GM19395 (cell line): ENCODE results near the gene ANTXRL.
"Not testable (repeated sequence)": the region's sequence is repeated elsewhere in the genome, so short reads cannot be mapped to it uniquely, and the experiment has no call there.

Experiments used
- ATAC-seq: cut with Tn5 transposase; IDR thresholded peaks from one replicate; pipeline ENCODE4 v1.9.1; 2021; ENCODE audit warnings: mild to moderate bottlenecking, moderate library complexity; ENCODE audit not compliant: unreplicated experiment

ANTXRL gene

DNA sequence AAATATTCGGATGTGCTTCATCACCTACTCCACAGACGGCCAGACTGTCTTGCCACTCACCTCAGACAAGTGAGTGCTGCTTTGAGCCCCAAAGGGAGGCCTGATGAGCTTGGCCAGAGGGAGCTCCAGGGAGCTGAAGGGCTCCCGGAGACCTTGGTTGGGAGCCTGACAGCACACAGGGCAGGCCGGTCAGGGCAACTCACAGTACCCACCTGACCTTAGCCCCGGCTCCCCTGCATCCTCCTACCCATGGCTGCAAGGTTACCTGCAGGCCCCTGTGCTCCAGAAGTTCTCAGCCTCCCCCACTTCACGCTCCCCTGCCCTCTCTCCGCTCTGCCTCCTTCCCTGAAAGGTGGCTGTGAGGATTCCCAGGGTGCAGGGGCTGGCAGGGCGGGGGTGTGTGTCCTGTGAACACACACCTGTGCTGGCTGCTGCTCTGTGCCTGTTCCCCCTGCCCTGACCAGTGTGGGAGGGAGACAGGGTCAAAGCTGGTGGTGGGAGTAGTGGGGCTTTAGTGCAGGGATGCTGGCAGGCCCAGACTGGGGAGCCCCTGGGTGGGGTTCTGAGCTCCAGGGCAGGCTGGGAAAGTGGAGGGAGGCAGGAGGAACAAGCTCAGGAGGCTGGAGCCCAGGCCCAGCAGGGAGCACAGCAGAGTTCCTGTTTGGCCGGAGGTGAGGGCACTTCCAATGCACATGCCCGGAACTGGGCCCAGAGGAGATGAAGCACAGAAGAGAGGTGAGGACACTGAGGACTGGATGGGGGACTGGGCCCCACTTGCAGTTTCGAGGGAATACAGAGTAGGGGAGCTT is 7.2 kb downstream of the ANTXRL start:
- ATAC-seq = no peak

DNA sequence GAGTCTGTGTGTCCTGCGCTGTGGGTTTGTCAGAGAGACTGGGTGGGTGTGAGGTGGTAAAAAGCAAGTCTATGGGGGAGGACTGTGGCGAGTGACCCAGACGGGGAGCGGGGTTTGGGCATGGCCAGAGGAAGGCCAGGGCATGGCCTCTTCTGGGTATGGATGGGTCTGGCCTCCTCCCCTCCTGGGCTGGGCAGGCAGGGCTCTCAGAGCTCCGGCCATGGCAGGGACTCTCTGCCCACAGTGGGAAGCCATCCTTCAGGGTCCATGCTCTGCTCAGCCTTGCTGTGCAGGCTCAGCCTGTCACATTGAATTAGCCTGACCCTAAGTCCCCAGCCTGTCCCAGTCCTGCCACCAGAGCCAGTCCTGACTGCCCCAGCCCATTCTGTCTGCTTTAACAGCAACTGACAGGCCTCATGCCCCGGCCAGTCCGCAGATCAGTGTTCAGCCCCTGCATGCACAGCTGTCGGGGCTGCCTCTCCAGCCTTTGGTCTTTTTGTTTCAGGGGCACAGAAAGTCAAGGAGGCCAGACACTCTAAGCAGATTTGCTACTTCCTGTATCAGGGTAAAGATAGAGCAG is 7.9 kb downstream of the ANTXRL start:
- ATAC-seq = no peak

DNA sequence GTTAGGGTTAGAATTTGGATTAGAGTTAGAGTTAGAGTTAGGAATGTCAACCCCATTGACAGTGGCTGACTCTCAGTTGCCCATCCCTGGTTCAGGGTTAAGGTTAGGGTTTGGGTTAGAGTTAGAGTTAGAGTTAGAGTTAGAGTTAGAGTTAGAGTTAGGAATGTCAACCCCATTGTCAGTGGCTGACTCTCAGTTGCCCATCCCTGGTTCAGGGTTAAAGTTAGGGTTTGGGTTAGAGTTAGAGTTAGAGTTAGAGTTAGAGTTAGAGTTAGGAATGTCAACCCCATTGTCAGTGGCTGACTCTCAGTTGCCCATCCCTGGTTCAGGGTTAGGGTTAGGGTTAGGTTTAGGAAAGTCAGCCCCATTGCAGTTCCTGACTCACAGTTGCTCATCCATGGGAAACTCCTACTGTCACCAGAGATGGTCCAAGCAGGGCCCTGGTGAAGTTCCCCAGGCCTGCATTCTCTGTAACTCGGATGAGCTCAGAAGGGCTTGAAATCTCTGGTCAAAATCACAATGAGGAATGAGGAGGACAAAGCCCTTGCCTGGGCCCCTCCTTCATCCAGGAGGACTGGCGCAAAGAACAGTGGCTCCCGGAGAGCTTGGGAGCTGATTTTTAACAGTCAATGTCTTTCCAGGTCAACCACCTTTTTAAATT is 8.7 kb downstream of the ANTXRL start:
- ATAC-seq = not testable (repeated sequence)

DNA sequence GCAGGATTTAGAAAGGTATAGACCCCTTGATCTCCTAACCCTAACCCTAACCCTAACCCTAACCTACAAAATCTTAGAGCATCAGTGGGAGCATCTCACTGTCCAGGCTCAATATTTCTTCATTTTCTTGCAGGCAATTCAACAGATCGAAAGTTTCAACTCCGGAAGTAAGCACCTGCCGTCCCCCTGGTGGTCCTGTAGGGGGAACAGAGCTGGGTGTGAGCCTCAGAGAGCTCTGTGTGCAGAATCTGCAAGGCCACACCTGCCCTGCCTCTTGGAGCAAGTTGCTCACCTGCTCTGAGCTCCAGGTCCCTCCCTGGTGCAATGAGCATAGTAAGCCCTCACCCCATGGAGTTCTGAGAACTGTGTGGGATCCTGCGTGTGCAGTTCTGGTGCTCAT is 9.3 kb downstream of the ANTXRL start:
- ATAC-seq = not testable (repeated sequence)

DNA sequence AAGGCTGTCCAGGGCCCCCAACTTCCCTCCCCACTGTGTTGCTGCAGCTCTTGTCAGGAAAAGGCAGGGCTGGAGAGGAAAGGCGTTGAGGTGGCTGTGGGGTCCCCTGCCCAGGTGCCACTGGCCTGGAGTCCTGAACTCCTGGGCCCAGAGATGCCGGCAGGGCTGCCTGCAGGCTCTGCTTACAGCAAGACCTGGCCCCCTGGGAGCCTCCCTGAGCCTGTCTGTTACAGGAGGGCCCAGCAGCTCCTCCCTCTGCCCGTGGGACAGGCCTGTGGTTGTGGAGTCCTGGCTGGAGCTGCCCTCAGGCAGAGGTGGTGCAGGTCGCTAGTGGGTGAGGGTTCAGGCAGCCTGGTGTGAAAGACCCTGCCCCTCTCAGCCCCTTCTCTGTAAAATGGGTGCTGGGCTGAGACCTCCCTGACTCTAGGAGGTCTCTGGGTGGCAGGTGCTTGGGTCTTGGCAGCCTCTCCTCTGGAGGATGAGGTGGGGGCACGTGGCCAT is 9.9 kb downstream of the ANTXRL start:
- no peak for ATAC-seq

DNA sequence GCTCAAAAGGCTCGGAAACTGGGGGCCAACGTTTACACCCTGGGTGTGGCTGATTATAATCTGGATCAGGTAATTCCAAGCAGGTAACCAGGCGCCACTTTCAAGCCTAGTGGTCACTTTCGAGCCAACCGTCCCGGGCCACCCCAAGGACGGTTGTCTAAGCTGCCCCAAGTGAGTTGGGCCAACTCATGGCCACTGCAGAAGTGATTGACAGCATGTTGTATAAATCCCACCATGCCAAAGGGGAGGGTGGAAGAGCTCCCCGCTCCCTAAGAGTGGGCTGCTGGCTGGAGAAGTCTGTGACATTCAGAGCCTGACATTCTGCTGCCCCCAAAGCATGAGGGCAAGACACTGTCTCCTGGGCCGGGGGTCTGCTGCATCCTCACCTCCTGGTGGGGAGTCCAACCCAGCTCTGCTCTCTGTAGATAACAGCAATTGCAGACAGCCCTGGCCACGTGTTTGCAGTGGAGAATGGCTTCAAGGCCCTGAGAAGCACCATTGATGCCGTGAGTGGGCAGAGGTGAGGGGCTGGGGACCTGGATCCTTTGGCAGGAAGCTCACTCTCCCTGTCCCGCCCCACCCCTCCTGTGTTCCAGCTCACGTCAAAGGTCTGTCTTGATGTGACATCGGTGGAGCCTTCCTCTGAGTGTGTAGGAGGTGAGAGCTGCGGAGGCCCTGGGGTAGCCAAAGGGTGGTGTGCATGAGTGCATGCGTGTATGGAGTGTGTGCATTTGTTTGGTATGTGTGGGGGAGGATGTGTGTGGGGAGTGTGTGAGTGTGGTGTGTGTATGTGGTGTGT is 10.8 kb downstream of the ANTXRL start:
- no peak for ATAC-seq

DNA sequence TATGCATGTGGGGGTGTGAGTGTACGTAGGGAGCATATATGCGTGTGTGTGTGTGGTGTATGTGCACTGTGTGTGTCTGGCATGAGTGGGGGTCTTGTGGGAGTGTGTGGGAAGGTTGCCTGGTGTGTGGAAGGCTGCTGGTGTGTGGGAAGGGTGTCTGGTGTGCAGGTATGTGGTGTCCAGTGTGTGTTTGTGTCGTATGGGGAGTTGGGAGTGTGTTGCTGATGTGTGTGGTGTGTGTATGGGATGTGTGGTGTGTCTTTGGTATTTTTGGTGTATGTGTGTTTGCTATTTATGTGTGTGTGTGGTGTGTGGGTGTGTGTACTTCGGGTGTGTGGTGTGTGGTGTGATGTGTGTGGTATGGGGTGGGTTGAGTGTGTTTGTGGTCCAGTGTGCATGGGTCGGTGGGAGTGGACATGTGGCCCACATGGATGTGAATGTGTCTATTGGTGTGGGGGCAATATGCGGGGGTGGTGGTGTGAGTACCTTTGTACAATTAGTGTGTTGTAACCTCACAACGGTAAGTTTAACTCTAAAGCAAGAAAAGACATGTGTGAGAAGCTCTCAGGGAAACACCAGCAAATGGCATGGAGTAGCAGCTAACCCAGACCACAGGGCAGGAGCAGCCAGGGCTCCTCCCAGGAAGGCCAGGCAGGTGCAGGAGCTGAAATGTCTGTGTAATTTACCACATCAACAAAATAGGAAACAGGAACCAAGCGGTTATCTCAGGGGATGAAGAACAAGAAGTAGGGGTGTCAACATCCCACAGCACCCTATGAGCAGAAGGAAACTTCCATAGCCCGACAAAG is 11.9 kb downstream of the ANTXRL start:
- ATAC-seq = no peak

DNA sequence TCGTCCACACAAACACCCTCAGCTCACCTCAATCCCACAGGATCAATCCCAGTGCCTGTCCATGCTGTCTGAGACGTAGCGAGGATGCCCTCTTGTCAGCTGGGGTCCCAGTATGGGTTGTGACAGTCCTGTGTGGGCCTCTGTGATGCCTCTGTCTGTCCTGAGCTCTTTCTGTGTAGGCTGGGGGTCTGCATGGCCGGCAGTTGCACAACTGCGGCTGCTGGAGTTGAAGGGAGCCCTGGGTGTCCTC is 12.4 kb downstream of the ANTXRL start:
- ATAC-seq = no peak

DNA sequence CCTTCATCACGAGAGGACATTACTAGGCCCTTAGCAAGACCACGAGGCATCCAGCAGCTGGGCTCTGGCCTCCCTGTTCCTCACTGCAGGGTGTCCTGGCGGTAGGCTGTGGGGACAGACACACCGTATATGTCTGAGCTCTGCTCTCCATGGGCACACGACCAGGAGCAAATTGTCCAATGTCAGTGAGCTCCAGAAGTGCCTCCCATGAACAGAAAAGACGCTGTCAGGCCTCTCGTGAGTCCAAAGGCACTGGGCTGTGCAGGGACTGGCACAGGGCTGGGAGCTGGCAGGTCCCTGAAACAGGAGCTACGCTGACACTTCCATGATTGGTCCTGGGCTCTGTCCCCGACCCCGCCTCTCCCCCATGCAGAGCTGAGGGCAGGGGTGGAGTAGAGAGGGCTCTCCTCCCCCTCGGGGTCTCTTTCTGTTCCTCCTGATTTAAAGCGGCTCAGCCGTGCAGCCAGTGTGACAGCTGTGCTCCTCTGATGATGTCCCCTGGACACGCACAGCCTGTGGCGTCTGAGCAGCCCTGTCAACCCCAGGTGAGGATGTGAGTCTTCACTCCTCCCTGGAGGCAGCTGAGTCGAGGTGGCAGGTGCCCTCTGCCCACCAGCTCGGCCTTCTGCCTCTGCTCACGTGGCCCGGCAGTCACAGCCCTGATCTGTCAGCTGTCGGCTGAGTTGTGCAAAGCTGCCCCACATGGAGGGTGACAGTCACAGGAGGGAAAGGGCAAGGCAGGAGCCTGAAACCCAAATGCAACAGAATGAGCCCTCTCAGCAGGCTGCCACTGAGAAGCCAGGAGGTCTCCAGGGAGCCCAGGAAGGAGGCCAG is 13.0 kb downstream of the ANTXRL start:
- no peak for ATAC-seq

DNA sequence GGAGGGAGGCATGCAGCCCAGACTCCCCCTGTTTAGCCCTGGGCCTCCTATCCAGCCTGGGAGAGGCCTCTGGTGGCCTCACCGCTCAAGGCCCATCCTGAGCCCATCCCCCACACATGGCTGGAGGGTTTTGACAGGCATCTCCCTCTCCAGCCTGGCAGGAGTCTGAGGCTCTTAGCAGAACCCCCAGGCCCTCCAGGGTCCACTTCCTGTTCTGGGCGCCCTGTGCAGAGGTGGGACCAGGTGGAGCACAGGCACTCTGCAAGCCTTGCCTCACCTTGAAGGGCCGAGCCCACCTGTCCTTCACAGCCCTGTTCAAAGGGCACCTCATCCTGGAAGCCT is 13.5 kb downstream of the ANTXRL start:
- ATAC-seq = not testable (repeated sequence)

DNA sequence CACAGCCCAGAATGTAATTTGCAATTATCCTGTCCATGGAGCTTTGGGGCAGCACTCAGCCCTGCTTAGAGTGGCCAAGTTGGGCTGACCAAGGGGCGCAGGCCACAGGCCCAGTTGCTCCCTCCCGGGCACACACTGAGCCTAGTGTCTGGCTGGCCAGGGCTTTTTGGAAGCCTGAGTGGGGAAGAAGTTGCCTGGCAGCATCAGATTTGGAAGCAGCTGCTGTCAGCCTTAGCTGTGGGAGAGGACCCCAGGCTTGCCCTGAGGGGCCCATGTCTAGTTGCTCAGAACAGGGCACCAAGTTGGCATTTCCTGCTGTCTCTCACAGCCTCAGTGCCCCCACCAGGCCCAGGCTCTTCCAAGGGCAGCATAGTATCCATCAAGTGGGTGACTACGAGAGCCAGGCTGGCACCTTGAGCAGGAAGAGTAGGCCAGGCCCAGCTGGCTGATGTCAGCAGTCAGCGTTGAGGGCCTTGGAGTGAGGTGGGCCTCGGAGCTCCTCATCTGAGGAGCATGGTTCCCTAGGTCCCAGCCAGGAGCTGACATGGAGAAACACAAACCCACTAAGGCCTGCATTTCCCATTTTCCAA is 14.4 kb downstream of the ANTXRL start:
- no peak for ATAC-seq

DNA sequence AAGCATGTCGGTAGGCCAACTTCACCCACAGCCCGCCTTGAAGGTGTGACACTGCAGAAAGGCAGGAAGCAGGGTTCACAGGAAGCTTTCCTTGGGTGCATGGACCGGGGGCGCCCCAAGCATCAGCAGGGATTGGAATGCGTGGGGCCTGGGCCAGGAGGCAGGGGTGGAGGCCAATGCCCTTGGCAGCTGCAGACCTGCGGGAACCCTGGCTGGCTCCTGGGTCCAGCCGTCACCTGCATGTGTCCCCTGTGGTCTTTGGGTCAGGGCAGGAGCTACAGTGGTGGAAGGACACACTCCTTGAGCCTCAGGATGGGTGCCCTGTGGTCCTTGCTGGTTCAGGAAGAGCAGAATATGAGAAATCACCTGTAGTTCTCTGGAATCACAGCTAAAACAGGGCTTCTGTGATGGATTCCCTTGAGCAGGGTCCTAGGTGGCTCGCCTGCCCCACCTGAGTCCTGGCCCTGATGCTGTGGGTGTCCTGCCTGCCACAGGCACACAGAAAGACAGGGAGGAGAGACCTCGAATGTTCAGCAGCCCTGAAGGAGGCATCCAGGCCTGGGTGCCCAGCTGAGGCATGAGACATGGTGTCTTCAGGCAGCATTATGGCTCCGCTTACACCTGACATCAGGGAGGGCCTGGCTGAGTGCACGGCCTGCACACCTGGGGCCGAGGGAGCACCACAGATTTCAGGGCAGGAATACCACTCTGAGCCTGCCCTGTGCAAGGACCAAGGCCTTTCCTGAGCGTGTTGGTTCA is 15.1 kb downstream of the ANTXRL start:
- ATAC-seq = no peak

DNA sequence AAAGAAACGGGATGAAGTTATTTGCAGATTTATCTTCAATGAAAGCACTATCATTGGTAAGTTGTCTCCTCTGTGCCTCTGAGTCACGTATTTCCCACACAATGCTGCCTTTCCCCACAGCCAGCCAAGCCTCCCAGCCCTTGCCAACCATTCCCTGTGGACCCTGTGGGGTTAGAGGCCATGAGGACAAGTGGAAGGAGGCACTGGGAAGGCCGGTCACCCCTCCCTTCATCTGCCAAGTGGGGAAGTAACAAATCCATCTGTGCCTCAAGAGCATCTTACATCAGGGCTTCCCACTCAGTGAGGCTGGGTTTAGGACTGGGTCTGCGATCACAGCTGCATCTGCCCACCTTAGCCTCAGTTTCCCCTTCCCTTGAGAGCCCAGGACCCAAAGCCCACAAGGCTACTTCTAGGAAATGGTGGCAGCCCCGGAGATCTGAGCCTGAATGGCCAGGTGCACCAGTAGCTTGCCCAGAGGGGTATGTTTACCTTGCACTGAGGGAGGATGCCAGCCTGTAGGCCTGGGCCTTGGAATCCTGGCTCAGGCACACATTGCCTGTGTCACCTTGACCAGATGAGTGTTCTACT is 16.1 kb downstream of the ANTXRL start:
- not testable (repeated sequence) for ATAC-seq

DNA sequence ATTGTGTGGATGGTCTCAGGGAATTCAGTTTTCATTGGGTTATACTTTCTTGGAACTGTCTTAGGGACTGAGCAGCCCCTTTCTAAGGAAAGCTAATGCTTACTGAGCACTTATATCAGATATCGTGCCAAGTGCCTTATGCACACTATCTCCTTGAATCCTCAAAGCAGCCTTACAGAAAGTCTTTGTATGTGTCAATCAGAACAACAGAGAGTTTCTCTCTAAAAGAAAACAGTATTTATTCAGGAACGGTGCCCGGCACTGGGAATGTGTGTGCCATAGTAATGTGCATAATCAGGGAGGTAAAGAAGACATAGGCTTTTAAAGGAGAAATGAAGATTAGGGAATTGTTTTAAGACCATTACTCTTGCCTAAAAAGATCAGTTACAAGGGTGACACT is 17.3 kb downstream of the ANTXRL start:
- ATAC-seq = no peak

DNA sequence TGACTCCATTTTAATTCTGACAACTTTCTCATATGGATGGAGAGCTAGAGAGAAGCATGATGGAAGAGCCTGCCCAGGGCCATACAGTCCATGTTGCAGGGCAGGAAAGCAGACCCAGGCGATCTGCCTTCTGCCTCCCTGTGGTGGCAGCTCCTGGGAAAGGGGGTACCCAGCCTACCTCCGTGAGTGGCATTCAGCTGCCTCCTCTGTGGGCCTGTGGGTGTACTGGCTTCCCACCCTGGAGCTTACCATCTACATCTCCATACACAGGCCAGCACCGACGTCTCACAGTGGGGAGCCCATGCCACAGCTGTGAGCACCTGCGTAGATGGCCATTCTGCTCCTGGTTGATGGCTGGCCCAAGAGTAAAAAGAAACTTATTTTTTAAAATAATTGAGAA is 17.9 kb downstream of the ANTXRL start:
- not testable (repeated sequence) for ATAC-seq

DNA sequence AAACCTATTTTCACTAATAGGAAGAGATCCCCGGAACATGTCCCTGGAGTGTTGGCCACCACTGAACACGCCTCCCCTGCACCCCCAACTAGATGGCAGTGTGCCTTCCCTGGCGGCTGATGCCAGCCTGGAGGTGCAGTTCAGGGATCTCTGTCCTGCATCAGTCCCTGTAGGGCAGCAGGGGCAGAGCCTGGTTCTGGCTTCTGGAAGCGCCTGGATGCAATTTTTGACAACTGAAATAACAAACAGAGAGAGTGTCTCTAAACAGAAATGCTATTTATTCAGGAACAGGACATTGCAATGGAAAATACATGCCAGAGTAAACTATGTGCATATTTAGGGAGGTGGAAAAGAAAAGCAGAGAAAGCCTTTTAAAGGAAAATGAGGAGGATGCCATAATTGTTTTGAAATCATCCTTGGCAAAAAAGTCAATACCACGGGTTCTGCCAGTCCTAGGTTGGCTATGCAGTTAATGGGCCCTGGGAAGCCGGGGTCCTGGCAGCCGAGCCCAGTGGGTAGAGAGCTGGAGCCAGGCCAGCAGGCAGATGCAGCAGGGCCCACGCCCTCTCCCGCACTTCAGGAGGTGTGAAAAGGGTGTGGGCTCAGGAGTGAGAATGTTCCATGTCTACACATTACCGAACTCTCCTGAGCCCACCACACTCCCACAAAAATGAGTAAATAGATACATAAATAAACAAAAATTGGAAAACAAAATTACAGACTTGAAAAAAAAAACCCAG is 18.5 kb downstream of the ANTXRL start:
- no peak for ATAC-seq

DNA sequence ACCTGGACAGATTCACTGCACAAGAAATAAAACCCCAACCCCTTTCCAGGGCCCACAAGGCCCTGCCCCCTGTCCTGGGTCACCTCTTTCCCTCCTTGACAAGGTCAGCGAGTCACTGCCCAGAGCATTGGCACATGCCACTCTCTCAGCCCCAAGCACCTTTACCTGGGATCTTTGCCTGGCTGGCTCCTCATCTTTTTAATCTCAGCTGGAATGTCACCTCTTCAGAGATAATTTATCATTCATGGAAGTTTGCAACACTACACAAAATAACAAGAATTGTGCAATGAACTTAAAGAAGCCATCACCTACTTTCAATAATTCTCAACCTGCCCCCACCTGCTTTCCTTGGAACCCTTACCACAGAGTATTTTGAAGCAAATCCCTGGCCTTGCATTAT is 19.2 kb downstream of the ANTXRL start:
- ATAC-seq = no peak
